ENCODE measurements around the gene GNPDA2.
"Not testable (repeated sequence)": the region's sequence is repeated elsewhere in the genome, so short reads cannot be mapped to it uniquely, and the experiment has no call there.

Gene GNPDA2

DNA sequence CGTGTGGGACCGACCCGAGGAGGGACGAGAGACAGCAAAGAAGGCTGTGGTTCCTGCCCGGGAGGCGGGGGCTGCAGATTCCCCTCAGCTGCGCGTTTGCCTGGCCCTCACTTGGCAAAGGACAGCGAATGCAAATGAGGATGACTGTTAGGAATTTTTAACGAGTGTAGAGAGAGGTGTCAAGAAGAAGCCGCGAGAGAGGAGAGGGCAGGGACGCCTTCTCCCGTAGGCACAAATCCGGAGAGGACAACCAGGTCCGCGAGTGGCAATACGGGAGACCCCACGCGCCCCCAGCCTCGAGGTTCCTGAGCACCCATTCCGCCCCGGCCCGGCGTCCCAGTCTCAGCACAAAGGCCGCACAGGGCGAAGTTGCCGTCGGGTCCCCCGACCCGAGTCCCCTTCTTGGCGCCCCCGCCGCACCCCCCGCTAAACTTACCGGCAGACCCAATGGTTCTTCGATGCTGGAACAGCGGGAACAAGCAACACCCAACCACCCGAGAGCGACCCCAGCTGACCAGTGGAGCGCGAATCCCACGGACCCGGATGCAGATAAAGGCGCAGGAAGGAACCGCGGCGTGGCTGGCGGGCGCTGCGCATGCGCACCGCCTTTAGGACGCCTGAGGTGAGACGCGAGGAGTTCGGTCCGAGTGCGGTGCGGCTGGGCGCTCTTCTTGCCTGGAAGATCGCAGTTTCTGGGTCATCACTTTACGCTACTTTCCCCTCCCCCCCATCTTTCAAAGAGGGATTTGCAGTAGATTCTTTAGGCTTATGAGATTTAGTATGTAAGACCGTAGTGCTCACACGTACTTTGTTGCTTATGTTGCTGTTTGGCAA, at the start of gene GNPDA2:
Gene GNPDA2, minus strand, starts transcription at position 519 of the 834 bp plus-strand sequence. CDS start 4,349 bp downstream, outside the sequence.
- peak; percentile 64 for DNase-seq

DNA sequence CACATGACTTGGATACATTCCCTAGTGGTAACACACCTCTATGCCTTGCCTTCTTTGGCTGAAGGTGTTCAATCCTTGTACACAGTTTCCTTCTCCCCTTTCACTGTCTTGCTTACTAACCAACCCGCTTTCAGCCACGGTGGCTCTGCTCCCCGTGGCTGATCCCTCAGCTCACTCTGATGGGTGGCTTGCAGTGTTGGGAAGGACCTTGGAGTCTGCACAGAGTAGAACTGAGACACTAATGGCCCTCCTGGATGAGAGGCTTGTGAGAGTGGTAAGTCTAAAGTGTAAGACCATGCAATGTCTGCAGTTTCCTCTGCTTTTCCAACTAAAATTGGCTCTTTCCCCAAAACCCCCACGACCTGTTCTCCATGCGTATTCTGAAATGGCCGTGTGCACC, 46.0 kb upstream of the GNPDA2 start:
- DNase-seq, result no peak

DNA sequence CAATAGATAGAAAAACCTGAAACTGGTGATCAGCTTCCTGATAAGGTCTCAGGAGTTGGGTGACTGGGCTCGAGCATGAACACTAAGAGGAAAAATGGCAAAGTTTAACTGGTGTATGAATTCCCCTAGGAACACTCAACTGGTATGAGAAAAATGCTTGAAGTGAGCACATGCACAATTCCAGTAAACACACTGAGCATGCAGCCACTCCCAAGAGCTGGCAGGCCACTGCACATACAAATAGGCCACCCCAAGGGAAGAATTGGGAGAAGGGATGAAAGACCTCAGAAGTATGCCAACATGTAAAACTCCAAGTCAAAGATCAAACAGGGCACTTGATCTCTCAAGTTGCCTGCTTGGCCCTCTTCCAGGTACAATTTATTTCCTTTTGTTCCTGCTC, 45.4 kb upstream of the GNPDA2 start:
- DNase-seq, result no peak

DNA sequence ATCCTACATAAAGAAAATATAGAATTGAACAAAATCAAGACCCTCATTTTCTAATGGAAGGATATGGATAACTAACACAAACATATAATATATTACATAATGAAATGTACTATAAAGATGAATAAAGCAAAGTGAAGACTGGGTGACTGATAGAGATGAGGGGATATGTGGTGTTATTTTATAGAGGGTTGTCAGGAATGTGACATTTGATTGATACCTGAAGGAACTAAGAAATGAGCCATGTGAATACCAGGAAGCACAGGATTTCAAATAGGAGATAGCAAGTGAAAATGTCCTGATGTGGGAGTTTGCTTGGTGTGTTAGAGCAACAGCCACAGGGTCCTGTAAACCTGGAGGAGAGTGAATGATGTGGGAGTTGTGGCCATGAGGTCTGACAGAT, 40.1 kb upstream of the GNPDA2 start:
- no peak for DNase-seq

DNA sequence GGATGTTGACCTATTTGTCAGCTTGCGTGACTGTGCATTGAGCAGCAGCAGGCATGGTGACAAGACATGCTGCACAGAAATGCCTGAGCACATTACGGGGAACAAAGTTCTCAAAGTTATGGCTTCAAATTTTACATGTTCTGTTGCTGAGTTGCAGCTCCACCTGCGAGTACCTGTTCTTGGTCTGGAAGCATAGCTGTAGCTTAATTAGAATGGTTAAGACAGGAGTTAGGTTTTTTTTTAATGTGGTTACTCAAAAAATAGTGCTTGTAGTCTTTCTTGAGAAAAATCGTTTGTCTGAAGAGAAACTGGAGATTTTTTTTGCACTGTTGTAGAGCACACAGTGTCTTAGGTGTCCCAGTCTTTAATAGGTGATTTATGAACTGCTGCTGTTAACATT, 38.8 kb upstream of the GNPDA2 start:
- no peak for DNase-seq

DNA sequence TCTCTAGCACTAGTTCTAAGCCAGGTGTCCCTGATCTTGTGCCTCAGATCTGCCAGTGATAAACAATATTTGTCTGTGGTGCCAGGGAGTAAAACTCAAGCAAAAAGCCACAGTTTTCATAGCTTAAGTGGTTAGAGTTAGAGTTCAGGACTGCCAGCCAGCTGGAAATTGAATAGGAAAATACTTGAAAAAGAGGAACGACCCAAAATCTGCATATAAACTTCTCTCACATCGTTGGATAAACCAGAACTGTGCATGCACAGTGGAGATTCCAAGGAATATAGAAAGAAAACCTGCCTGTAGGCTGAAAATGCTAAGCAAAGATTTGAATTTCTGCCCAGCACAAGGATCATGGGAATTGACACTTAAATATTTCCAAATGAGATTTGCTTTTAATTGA, 35.0 kb upstream of the GNPDA2 start:
- DNase-seq, result no peak

DNA sequence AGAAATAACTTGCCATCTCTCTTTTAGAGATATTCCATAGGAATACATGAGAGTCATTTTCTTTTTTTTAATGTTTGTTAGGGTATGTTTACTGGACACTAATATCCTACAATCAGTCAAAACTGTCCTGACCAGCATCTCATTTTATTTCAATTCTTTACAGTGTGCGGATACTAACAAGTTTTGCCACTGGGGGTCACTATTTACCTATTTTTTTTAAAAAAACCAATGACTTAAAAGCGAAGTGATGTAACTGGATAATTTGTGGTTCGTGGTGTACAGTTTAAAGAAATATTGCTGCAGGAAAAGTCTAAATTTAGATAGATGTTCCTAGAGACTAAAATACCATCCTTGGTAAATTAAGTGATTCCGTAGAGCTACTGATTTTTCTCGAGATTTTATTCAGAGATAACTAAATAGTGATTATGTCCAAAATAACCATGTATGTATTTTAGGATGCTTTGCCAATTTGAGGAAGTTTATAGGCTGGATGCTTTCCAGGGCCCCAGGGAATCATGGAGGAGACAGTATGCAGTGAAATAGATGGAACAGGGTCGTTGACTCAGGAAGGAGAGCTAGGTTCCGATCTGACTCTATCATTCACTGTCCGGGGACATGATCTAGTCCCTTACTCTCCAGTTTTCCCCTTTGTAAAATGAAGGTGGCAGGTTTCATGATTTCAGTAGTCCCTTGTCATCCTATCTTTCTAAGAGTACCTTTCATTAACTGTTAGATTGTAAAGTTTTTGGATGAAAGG, 34.0 kb upstream of the GNPDA2 start:
- DNase-seq, result no peak

DNA sequence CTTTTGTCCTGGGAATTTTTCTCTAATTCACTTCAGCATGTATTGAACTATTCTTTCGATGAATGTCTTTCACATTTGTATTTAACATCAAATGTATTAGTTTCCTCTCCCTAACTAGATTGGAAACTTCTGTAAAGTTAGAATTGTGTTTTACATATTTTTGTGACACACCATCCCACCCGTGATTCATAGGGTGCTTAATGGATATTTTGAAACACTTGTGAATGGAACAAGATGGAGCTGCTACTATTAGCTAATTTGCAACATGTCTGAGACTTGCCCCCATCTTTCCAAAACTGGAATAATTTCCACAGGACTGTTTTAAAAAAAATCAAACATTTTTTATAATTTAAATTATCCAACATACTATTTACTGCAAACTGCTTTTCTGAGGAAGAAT, 30.2 kb upstream of the GNPDA2 start:
- no peak for DNase-seq

DNA sequence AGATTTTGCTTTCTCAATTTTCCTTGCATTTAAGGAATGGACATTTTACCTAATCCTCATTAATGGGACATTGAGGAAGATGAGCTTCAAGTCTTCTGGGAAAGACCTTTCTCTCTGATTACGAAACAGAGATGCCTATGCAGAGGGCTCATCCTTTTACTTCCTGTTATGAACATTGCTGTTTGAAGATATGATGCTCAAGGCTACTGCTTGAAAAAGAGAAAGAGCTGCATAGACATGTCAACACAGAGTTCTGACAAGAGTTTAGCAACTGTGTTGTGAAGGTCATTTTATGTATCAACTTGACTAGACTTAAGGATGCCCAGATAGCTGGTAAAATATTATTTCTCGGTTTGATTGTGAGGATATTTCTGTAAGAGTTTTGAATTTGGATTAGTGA, 13.8 kb upstream of the GNPDA2 start:
- DNase-seq, result no peak

DNA sequence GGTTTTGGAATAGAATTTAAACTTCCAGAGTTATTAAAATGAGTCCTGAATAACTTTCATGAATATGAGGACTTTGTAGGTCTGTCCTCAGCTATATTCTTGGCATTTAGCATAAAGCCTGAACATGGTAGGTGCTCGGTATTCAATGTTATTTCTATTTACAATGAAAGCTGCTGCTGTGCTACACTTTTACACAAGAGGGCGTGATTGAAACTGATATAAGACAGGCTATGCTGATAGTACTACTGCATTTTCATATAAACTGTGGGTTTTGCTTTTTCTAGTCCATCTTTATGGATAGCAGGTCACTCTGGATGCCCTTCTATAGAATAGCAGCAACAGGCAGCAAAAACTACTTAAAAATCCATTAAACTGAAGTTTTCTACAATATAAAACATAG, 12.3 kb upstream of the GNPDA2 start:
- no peak for DNase-seq

DNA sequence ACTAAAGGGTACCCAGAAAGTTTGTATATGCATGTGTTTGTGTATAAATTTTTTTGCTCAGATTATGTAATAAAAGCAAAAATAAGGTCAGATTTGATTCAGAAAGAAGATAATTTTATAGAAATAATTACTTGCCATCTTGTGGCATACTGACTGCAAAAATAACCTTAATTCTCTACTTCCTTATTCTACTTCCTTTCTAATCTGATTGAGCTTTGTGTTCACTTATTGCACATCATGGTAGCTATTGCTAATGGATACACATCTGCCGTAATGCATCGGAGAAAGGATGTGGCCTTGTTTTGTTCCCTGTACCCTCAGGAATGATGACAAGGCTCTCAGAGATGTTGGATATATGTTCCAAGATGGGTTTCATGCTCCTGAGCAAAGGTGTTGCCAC, 10.5 kb upstream of the GNPDA2 start:
- DNase-seq, result no peak

DNA sequence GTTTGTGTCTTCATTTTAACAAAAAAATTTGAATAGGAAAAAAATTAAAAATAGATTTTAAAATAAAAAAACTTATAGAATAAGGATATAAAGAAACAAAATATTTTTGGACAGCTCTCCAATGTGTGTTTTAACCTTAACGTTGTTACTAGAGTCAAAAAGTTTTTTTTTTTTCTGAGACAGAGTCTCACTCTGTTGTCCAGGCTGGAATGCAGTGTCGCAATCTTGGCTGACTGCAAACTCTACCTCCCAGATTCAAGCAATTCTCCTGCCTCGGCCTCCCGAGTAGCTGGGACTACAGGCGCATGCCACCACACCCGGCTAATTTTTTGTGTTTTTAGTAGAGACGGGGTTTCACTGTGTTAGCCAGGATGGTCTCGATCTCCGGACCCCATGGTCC, 2.3 kb upstream of the GNPDA2 start:
- DNase-seq, result not testable (repeated sequence)

DNA sequence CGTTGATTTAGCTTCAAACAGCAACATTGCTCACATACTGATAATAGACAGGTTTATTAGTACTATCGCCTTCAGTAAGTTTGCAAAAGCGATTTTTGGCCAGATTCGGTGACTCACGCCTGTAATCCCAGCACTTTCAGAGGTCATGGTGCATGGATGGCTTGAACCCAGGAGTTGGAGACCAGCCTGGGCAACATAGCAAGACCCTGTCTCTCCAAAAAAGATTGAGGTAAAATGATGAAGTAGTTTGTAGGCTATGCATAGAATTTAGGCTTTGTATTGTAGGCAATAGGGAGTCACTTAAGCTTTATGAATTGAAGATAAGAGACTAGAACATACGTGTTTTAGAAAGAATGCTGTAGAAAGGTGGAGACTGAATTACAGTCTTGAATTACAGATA, 1.1 kb upstream of the GNPDA2 start:
- no peak for DNase-seq

DNA sequence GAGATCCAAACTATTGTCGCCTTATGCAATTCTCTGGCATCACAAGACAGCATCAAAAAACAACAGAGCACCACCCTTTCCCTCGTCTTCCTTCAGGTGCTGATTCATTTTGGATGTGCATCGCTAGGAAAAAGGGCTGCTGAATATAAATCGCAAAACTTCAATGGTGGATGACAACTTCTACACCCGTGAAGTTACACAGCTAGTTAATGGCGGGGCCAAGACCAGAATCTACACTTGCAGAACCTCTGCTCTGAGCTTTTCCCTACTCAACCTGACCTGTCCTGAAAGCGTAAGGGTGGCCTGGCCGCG, 674 bp downstream of the GNPDA2 start:
- no peak for DNase-seq

DNA sequence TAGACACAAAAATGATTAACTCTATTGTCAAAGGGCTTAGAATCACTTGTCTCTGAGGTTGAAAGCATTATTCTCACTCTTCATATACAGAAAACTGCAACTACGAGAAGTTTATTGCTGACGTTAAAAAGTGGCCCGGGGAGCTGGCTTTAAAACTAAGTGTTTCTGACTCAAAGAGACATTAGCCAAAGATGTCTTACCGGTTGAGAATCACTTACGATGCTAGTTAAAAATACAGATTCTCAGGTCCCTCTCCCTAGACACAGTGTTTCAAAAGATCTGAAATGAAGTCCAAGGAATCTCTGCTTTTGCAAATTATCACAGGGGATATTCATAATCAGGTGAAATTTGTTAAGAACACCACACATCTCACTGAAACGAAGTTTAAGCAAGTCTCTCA, 1.2 kb downstream of the GNPDA2 start:
- DNase-seq, result no peak

DNA sequence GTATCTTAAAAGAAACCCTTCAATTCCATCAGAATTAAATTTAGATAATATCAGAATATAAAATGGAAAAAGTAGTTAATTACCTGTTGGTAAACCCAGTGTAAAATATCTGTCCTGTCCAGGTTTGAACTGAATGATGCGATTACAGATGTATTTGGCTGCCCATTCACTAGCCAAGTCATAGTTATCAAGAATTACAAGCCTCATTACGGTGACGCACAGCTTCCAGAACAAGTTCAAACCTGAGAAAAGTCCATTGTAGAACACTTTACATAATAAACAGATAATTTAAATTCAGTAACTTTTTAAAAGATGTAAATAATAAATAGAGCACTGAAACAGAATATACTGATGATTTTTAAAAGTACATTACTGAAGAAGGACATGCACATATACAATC, 4.4 kb downstream of the GNPDA2 start:
- DNase-seq, result no peak

DNA sequence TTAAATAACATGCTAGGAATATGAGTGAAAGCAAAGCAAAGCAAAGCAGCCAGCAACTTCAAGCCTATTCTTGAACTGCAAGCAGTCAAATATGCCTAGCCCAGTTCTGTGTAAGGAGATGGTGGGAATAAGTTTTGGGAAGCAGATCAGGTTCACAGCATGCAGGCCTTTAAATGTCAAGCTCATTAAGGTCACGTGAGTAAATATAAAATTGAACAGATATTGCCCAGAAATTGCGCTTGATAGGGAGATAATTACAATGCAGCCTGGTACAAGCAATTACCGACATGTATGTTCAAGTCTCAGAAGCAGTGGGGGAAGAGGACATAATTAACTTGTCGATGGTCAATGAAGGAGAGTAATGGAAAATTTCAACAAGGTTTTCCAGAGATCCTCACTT, 6.0 kb downstream of the GNPDA2 start:
- DNase-seq, result no peak

DNA sequence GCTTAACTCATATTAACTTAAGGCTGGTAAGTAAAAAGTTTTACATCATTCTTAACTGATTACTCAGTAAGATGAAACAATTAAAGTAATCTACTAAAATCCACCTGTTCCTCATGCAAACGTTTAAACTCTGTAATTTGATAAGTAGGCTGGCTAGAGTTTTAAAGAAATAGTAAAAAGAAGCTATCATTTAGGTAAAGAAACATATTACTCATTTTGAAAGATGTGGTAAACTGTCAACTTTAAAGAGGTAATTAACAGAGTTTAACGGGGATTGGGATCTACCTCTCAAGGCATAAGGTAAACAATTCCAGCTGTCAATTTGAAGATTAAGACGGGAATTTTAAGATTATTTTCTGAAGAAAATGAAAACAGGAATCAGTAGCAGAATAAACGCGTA, 9.8 kb downstream of the GNPDA2 start:
- DNase-seq, result no peak

DNA sequence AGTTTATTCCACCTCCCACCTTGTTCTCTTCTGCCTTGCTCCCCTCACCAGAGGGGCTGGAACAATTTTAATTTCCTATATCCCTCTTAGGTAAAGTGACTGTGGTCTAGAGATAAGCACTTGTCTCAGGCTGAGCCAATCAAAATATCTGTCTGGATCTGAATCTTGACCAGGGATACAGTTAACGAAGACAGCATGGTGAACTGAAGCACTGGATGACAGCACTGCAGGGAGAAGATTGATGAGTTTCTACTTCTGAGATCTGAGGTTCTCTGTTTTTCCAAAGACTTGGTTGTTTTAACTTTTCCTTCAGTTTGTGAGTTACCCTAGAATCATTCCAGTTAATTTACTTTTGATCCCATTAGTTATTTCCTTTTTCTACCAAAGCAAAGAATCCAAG, 13.2 kb downstream of the GNPDA2 start:
- DNase-seq, result no peak

DNA sequence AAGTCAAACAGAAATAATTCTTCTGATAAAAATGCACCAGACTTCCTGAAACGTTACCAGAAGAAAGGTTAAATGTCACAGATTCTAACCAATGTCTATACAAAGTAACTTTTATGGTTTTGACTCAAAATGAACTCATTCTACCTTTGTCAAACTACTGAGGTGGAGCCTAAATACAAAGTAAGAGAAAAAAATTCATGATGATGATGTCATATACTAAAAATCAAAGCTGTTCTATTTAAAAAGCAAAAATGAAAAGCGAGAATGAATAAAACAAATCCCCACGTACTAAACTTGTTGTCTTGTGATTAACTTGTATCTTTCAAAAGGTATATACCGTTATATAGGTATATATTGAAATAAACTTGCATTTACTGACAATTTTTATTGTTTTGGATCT, 21.7 kb downstream of the GNPDA2 start:
- DNase-seq, result no peak

DNA sequence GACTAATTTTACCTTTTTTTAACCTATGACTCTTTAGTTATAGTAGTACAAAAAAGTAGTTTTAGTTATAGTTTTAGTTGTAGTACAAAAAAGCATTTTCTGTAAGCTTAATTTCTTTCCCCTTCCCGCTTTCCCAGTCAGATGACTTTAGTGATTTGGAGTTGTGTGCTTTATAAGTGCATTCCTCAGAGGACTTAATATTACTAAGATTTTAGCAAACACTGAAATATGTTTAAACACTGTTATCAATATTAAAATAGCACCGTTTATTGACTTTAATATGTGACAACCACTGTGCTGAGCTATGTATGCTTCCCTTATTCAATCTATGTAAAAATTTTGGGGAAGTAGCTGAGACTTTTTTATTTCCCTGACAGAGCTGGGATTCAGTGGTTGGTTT, 25.3 kb downstream of the GNPDA2 start:
- DNase-seq, result no peak

DNA sequence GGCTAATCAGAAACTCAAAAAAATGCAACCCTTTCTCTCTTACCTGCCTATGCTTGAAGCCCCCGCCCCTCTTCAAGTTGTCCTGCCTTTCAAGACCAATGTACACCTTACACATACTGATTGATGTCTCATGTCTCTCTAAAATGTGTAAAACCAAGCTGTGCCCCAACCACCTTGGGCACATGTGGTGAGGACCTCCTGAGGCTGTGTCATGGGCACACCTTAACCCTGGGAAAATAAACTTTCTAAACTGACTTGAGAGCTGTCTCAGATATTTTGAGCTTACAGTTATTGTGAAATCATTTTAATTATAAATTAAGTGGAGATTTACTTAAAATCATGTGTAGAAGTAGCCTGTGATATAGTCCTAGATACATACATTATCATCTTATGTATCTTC, 25.9 kb downstream of the GNPDA2 start:
- DNase-seq, result no peak

DNA sequence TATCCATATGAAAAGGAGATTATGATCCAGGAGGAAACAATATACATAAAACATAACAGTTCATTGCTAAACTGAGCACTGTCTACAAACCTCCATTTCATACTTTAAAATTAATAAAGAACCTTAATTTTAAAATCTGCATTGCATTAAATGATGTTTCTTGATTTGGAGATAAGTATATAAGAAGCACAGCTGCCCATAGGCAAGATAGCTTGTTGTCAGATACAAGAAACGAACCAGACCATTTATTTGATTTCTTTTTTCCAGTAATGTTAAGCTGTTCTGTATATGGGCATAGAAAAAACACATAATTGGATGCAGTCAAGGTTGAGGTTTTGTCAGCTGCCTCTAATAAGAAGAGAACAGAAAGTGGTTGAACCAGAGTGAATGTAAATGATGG, 41.7 kb downstream of the GNPDA2 start:
- no peak for DNase-seq

DNA sequence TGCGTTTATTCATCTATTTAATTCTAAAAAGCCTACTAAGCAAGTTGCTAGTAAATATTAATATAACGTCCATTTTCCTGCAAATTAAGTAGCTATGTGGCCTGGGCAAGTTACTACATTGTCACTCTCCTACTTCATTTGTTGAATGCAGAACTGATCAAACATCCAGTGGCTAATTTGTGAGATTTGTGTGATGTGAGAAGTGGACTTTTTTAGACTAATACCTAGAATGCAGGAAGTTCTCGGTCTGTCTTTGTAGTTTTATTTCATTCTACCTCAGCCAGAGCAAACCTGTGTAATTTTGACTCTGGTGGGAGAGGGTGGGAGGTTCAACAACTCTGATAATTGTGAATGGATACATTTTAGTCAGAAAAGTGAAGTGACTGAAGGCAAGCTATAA, 47.3 kb downstream of the GNPDA2 start:
- no peak for DNase-seq
